Liver (tissue), 9 donors: ENCODE measurements around the gene HTD2. TPM values are rescaled to one million over a fixed set of nuclear protein-coding genes. Genes with fewer than 3 reads are reported as not detected.

Source experiments
- DNase-seq: peaks from one replicate; pipeline ENCODE4 v3.0.0-alpha.2; 2017; ENCODE audit warnings: low spot score
- H3K27ac ChIP-seq, 2 donors: one replicate each; pipeline ENCODE4 v1.7.0; 2013; ENCODE audit warnings: inconsistent platforms in 2 of 2, low read length in 2 of 2, control low read depth in 1 of 2, low read depth in 1 of 2, mild to moderate bottlenecking in 1 of 2
- H3K27me3 ChIP-seq, 4 donors: one replicate each; pipeline versions ENCODE4 v1.6.1 to v1.7.0; 2013; ENCODE audit warnings: low read length in 3 of 4, inconsistent platforms in 1 of 4, mild to moderate bottlenecking in 1 of 4, moderate library complexity in 1 of 4; ENCODE audit not compliant: control insufficient read depth in 4 of 4, insufficient read depth in 4 of 4
- H3K36me3 ChIP-seq, 4 donors: one replicate each; pipeline versions ENCODE4 v1.6.1 to v1.7.0; 2013; ENCODE audit warnings: low read length in 3 of 4, mild to moderate bottlenecking in 3 of 4, low read depth in 1 of 4, moderate library complexity in 1 of 4; ENCODE audit not compliant: control insufficient read depth in 4 of 4, insufficient read depth in 3 of 4
- H3K4me1 ChIP-seq, 4 donors: one replicate each; pipeline versions ENCODE4 v1.6.1 to v1.7.0; 2013; ENCODE audit warnings: low read length in 3 of 4, mild to moderate bottlenecking in 3 of 4, moderate library complexity in 1 of 4; ENCODE audit not compliant: control insufficient read depth in 4 of 4, insufficient read depth in 4 of 4
- H3K4me3 ChIP-seq, 3 donors: one replicate each; pipeline versions ENCODE4 v1.6.1 to v1.7.0; 2013; ENCODE audit warnings: low read length in 3 of 3, control low read depth in 1 of 3, low read depth in 1 of 3, mild to moderate bottlenecking in 1 of 3
- H3K9ac ChIP-seq, 2 donors: one replicate each; pipeline ENCODE4 v1.7.0; 2013; ENCODE audit warnings: low read length in 2 of 2, mild to moderate bottlenecking in 2 of 2, moderate library complexity in 2 of 2, control low read depth in 1 of 2, low read depth in 1 of 2
- H3K9me3 ChIP-seq, 4 donors: one replicate each; pipeline versions ENCODE4 v1.6.1 to v1.7.0; 2013; ENCODE audit warnings: low read length in 3 of 4; ENCODE audit not compliant: control insufficient read depth in 4 of 4
- ATF3 ChIP-seq: IDR thresholded peaks from 2 replicates; pipeline ENCODE4 v1.6.1; 2016; ENCODE audit warnings: antibody characterized with exemption
- CTCF ChIP-seq: fragments of 150-350 bp; IDR thresholded peaks from 2 replicates; pipeline ENCODE4 v1.5.1; 2017; ENCODE audit warnings: improper control_type of control experiment, low read depth, low read length; ENCODE audit not compliant: missing input control
- EGR1 ChIP-seq, 2 donors: IDR thresholded peaks; 2 replicates each; pipeline ENCODE4 v1.6.1; 2016 to 2018; ENCODE audit warnings: antibody characterized with exemption in 2 of 2, low read depth in 2 of 2
- FOXA1 ChIP-seq: IDR thresholded peaks from 2 replicates; pipeline ENCODE4 v1.6.1; 2016; ENCODE audit warnings: antibody characterized with exemption
- FOXA2 ChIP-seq: IDR thresholded peaks from 2 replicates; pipeline ENCODE4 v1.6.1; 2016; ENCODE audit warnings: antibody characterized with exemption
- GABPA ChIP-seq, 2 donors: IDR thresholded peaks in 1 of 2; conservative IDR thresholded peaks in 1 of 2; 2 replicates each; pipeline ENCODE4 v1.6.1; 2016; ENCODE audit warnings: antibody characterized with exemption in 2 of 2, mild to moderate bottlenecking in 1 of 2, moderate library complexity in 1 of 2
- HNF4A ChIP-seq, 2 donors: conservative IDR thresholded peaks; 2 replicates each; pipeline ENCODE4 v1.6.1; 2016; ENCODE audit warnings: antibody characterized with exemption in 2 of 2, mild to moderate bottlenecking in 2 of 2
- HNF4G ChIP-seq: IDR thresholded peaks from 2 replicates; pipeline ENCODE4 v1.6.1; 2016; ENCODE audit warnings: antibody characterized with exemption
- JUND ChIP-seq, 2 donors: IDR thresholded peaks; 2 replicates each; pipeline ENCODE4 v1.6.1; 2016; ENCODE audit warnings: antibody characterized with exemption in 2 of 2
- MAX ChIP-seq: IDR thresholded peaks from 2 replicates; pipeline ENCODE4 v1.6.1; 2016; ENCODE audit warnings: antibody characterized with exemption
- NR2F2 ChIP-seq: IDR thresholded peaks from 2 replicates; pipeline ENCODE4 v1.6.1; 2016; ENCODE audit warnings: antibody characterized with exemption
- REST ChIP-seq: IDR thresholded peaks from 2 replicates; pipeline ENCODE4 v1.6.1; 2016; ENCODE audit warnings: antibody characterized with exemption, mild to moderate bottlenecking
- RXRA ChIP-seq, 2 donors: IDR thresholded peaks; 2 replicates each; pipeline ENCODE4 v1.6.1; 2017 to 2018; ENCODE audit warnings: antibody characterized with exemption in 2 of 2, mild to moderate bottlenecking in 1 of 2
- SP1 ChIP-seq: IDR thresholded peaks from 2 replicates; pipeline ENCODE4 v1.6.1; 2018; ENCODE audit warnings: antibody characterized with exemption, mild to moderate bottlenecking
- TAF1 ChIP-seq: conservative IDR thresholded peaks from 2 replicates; pipeline ENCODE4 v1.6.1; 2016; ENCODE audit warnings: antibody characterized with exemption, mild to moderate bottlenecking
- YY1 ChIP-seq: IDR thresholded peaks from 2 replicates; pipeline ENCODE4 v1.6.1; 2016; ENCODE audit warnings: antibody characterized with exemption, mild to moderate bottlenecking
- ZBTB33 ChIP-seq: IDR thresholded peaks from 2 replicates; pipeline ENCODE4 v1.6.1; 2016; ENCODE audit warnings: antibody characterized with exemption
- WGBS: extraction: QIAGEN DNeasy Blood & Tissue Kit; methylation state at CpG from one replicate; pipeline ENCODE4 v1.1.7; 2013; 5-methylcytosine and 5-hydroxymethylcytosine counted together
- polyA plus RNA-seq, 2 donors: library from polyadenylated mRNA; stranded (reverse) in 1 of 2; unstranded in 1 of 2; fragments of 200-250 nt in 1 of 2; fragments of >200 nt in 1 of 2; fragmentation: Nextera tagmentation in 1 of 2; extraction: Ambion mirVana in 1 of 2; gene quantifications; one replicate each; pipeline versions ENCODE4 v1.2.1 to v1.2.3, GENCODE V29; 2013 to 2015
- total RNA-seq, 2 donors: library from RNA; depleted of rRNA; stranded (reverse); fragments of >200 nt; gene quantifications; one replicate each; pipeline ENCODE4 v1.2.3, GENCODE V29; 2014
- donor health status: healthy.
- donor health status: healthy.
- donor health status: healthy.
- donor health status: healthy.
- donor health status: healthy.

Gene HTD2
- total and polyA plus RNA-seq, 4 donors = 6.6 to 14.8 (median 11.0) TPM

GRCh38 chr3:58340594-58341244 is 34.4 kb downstream of the HTD2 start:
- no peak overlapping the region for H3K27ac ChIP-seq
- DNase-seq = no peak
- 97% methylated on average over 3 of the region's 3 CpGs for WGBS
- no peak overlapping the region for H3K4me3 ChIP-seq
- TF ChIP-seq REST (no peak), YY1 (no peak), SP1 (no peak), MAX (no peak), HNF4A (conservative IDR thresholded peaks at IDR 0.05) (no peak), NR2F2 (no peak), TAF1 (no peak), CTCF (no peak), FOXA2 (no peak), JUND (IDR thresholded peaks at IDR 0.05) (no peak), FOXA1 (no peak)
- no peaks in the 10 kb centered on the region for H3K27me3 ChIP-seq
- peaks cover 0 to 3% (median 0%) of the 10 kb centered on the region in 4 donors for H3K36me3 ChIP-seq
- H3K9me3 ChIP-seq = no peaks in the 10 kb centered on the region
- H3K9ac ChIP-seq = no peak overlapping the region
- H3K4me1 ChIP-seq = peaks cover under 1 to 10% (median 4%) of the 10 kb centered on the region in 4 donors

GRCh38 chr3:58341376-58341775 is 35.1 kb downstream of the HTD2 start:
- Histone ChIP-seq H3K36me3 (peaks cover 0 to 3% (median 0%) of the 10 kb centered on the region in 4 donors), H3K9me3 (no peaks in the 10 kb centered on the region), H3K27me3 (no peaks in the 10 kb centered on the region), H3K27ac (no peak overlapping the region), H3K9ac (no peak overlapping the region), H3K4me3 (no peak overlapping the region), H3K4me1 (peaks cover 0 to 9% (median 4%) of the 10 kb centered on the region in 4 donors)
- DNase-seq = no peak
- WGBS = 92% methylated on average over 3 of the region's 3 CpGs
- no peak for TF ChIP-seq REST
- no peak for TF ChIP-seq ZBTB33
- no peak for TF ChIP-seq HNF4G
- no peak for TF ChIP-seq FOXA2
- TF ChIP-seq FOXA1 = no peak
- TF ChIP-seq RXRA (IDR thresholded peaks at IDR 0.05) = no peak
- no peak for TF ChIP-seq TAF1
- TF ChIP-seq CTCF = no peak
- no peak for TF ChIP-seq ATF3
- TF ChIP-seq NR2F2 = no peak
- TF ChIP-seq JUND (IDR thresholded peaks at IDR 0.05) = no peak
- no peak for TF ChIP-seq EGR1 (IDR thresholded peaks at IDR 0.05; ENCODE audit: low read depth in 2 of 2)
- no peak for TF ChIP-seq GABPA (IDR thresholded peaks at IDR 0.05 in 1 of 2, conservative IDR thresholded peaks at IDR 0.05 in 1 of 2)
